GM18505 (cell line): Measurements from ENCODE around the gene FOXL1.

ENCODE experiments used
- ATAC-seq: cut with Tn5 transposase; IDR thresholded peaks from one replicate; pipeline ENCODE4 v1.9.1; 2021; ENCODE audit not compliant: unreplicated experiment
- POLR2A ChIP-seq: IDR thresholded peaks from 4 replicates; pipeline ENCODE4 v1.6.1; 2011; ENCODE audit warnings: borderline replicate concordance; ENCODE audit not compliant: insufficient read depth, insufficient read length; ENCODE audit errors: extremely low read depth

Gene FOXL1

DNA sequence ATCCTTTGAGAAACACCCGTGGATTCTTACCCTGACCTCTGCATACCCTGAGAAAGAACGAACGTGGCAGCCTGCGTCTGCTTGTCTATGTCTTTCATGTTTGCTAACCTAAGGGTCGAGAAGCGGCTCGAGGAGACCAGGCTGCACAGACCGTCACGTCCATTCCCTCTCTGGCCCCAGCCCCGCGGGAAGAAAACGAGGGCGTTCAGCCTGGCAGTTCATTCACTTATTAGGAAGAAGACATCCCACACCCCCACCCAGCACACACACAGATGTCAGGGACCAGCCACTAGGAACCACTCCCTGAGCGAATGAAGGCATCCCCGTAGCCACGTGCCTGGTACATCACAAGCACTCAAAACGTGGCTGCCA lies 22.7 kb upstream of the FOXL1 start:
- no peak for TF ChIP-seq POLR2A
- no peak for ATAC-seq

DNA sequence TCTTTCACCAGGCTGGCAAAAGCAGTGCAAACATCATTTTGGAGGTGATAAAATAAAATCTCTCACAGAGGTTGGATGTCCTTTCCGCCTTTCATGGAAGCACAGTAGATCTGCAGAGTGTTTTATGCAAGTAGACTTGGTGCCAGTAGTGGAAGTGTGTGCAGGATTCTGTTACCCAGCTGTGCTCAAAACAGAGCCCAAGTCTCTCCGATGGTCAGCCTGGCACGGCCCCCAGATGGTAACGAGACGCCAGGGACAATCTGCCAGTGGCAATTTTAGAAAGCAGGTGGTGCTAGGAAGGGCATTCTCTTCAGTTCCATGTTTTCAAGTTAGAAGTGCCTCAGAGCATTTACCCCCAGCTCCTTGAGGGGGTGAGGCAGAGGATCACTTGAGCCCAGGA lies 21.8 kb upstream of the FOXL1 start:
- TF ChIP-seq POLR2A = no peak
- ATAC-seq = no peak

- no peak for ATAC-seq
- TF ChIP-seq POLR2A = no peak
Measured at GRCh38 chr16:86557587-86557986, 20.8 kb upstream of the FOXL1 start.

DNA sequence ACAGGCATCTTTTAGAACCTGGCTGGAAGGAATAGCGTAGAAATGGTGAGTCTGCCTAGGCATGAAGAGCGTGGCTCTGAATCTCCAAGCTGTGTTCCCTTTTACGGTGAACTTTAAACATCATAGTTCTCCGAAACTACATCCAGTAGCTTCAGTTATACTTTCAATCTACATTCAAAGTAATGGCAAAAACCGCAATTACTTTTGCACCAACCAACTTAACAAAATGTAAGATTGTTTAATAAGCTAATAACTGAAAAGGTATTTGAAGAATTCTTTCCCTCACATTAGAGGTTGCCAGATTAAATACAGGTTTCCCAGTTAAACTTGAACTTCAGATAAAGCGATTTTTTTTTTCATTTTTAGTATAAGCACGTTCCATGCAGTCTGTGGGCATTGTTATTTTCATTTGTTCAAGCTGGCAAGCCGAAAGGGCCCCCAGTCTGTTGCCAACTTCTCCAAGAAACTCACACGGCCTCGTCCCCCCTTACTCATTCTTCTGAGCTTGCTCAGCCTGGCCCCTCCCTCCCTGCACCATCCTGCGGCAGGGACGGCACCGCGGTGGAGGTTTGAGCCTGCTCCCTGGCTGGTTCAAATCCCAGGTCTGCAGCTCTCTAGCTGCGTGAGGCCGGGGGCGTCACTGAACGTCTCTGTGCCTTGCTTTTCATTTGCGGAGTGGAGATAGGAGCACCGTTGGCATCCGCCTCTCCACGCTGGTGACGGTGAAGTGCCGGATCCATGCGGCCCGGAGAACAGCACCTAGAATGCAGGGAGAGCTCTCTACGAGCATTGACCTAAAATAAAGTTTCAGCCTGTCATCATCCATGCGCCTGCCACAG lies 19.8 kb upstream of the FOXL1 start:
- no peak for ATAC-seq
- TF ChIP-seq POLR2A = no peak

DNA sequence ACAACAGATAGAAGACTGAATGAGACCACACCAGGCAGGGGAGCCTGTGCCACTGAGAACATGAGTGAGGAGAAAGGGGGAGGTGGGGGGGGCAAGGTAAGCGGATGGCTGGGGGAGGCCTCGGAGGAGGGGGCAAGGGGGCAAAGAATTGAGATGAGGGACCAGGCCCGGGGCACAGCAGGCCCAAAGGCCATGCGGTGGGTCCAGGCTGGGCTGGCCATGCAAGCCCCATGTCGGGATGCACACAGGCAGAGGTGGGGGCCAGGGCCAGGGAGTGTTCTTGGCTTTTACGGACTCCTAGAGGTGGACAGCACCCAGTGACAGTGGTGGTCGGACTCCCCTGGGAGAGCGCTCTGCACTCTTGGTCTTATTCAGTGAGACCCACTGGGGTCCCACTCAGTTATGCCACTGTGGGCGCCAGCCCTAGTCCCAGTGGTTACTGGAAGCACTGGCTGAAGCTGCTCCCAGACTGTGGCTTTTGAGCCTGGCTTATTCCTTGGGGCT lies 18.5 kb upstream of the FOXL1 start:
- no peak for ATAC-seq
- no peak for TF ChIP-seq POLR2A

- no peak for ATAC-seq
- no peak for TF ChIP-seq POLR2A
Measured at GRCh38 chr16:86562356-86562755, 16.0 kb upstream of the FOXL1 start.

GRCh38 chr16:86563469-86564345 lies 14.6 kb upstream of the FOXL1 start:
- TF ChIP-seq POLR2A = no peak
- peak; percentile 74 for ATAC-seq

DNA sequence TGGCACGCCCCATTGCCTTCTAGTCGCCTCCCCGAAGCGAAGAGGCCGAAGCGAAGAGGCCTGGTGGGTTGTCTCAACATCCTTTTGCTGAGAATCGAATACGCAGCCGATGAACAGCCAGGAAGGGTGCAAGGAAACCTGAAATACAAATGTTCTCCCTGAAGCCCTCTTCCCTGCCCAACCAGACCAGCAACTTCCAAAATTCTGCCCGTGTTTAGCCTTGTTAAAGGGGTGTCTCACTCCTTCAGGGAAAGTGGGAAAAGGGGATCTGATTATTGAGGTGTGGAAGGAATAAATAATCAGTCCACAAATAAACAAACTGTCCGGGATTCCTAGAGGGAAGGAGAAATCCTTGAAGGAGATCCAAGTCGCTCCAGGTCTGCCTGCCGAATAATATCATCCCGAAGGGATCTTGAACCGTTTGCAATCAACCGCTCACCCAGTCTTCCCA lies 13.1 kb upstream of the FOXL1 start:
- no peak for ATAC-seq
- no peak for TF ChIP-seq POLR2A

DNA sequence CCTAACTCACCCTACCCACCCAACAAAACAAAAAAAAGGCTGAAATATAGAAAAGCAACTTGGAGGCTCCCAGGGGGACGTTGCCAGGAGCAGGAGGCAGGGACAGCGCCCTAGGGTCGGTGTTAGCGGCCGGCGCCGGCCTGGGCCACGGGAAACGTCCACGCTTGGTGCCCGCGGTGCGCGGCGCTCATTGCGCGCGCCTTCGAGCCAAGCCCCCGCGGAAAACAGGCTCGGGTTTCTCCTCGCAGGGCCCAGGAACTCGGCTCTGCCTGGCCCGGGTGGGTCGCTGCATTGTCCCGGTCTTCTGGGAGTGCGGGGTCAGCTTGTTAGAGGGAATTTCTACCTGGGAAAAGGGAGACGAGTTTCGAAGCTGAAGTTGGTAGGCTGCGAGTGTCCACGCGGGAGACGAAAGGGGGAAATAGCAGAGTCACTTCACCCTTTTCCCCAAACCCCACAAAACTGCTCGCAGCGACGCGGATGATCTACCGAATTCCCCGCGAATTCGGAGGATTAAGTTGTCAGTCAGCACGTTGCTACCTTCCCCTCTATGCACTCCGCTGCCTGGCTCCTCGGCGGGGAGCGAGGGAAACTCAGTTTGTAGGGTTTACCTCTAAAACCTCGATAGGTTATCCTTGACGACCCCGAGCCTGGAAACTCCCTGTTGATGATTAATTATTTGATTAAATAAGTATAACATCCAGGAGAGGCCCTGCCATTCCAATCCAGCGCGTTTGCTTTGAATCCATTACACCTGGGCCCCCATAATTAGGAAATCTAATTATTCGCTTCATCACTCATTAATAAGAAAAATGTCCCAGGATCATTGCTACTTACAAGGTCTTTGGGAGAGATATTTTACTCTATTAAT lies 12.5 kb upstream of the FOXL1 start:
- ATAC-seq = no peak
- TF ChIP-seq POLR2A = no peak

DNA sequence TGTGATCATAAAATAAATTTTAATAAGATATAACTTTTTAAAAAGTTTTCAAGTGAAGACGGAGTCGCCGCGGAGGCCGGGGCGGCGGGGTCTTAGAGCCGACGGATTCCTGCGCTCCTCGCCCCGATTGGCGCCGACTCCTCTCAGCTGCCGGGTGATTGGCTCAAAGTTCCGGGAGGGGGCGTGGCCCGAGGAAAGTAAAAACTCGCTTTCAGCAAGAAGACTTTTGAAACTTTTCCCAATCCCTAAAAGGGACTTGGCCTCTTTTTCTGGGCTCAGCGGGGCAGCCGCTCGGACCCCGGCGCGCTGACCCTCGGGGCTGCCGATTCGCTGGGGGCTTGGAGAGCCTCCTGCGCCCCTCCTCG lies 11.8 kb upstream of the FOXL1 start, which contains the start of gene FOXC2:
Gene FOXC2 (plus strand): TSS at position 229 of the 365 bp plus-strand sequence. CDS start 507 bp downstream, outside the sequence.
- no peak for ATAC-seq
- no peak for TF ChIP-seq POLR2A

- TF ChIP-seq POLR2A = no peak
- ATAC-seq = no peak
Measured at GRCh38 chr16:86566966-86567700, 11.2 kb upstream of the FOXL1 start.
